D721Med (cell line): ENCODE data around the gene ATG10.

Experiments used
- DNase-seq: peaks from one replicate; pipeline ENCODE4 v3.0.0; 2011; ENCODE audit warnings: low spot score; ENCODE audit not compliant: insufficient read length
- FAIRE-seq: peaks from 2 replicates; lab custom pipeline; 2011; peaks lifted over from hg19 to GRCh38; lab: Jason Lieb, UNC
- CTCF ChIP-seq: IDR thresholded peaks from 2 replicates; pipeline ENCODE4 v1.5.1; 2012; ENCODE audit warnings: mild to moderate bottlenecking, control low read depth; ENCODE audit not compliant: insufficient read depth; ENCODE audit errors: missing control alignments

Gene ATG10

GRCh38 chr5:81971712-81972491 is at the start of gene ATG10:
Gene ATG10 (plus strand): TSS chr5:81972023. CDS start chr5:81987571, 15,548 bp downstream.
- no peak for FAIRE-seq
- TF ChIP-seq CTCF, result no peak
- DNase-seq, result peak; percentile 76

GRCh38 chr5:81922854-81923279 is 49.0 kb upstream of the ATG10 start:
- no peak for TF ChIP-seq CTCF
- no peak for FAIRE-seq
- DNase-seq, result no peak

GRCh38 chr5:81924442-81924841 is 47.4 kb upstream of the ATG10 start:
- DNase-seq (no peak), FAIRE-seq (no peak)
- no peak for TF ChIP-seq CTCF

- DNase-seq (no peak), FAIRE-seq (no peak)
- no peak for TF ChIP-seq CTCF
Measured at GRCh38 chr5:81925009-81925408, 46.8 kb upstream of the ATG10 start.

GRCh38 chr5:81925981-81926380 is 45.8 kb upstream of the ATG10 start:
- no peak for FAIRE-seq
- no peak for TF ChIP-seq CTCF
- no peak for DNase-seq

- TF ChIP-seq CTCF, result no peak
- no peak for FAIRE-seq
- DNase-seq, result no peak
Measured at GRCh38 chr5:81936066-81936465, 35.8 kb upstream of the ATG10 start.

- DNase-seq, result no peak
- no peak for FAIRE-seq
- TF ChIP-seq CTCF, result no peak
Measured at GRCh38 chr5:81936750-81937149, 35.1 kb upstream of the ATG10 start.
